Suprapubic skin (tissue), 4 donors: Measurements from ENCODE around the gene TEAD4. TPM values are rescaled to one million over a fixed set of nuclear protein-coding genes. Genes with fewer than 3 reads are reported as not detected.

Source experiments
- DNase-seq, 2 donors: peaks; one replicate each; pipeline ENCODE4 v3.0.0-alpha.2; 2019; ENCODE audit warnings: low spot score in 2 of 2
- H3K27ac ChIP-seq: fragments of 200-600 bp; sonication (generic); one replicate; pipeline ENCODE4 v1.5.1; 2019
- H3K27me3 ChIP-seq: fragments of 200-600 bp; sonication (generic); one replicate; pipeline ENCODE4 v1.5.1; 2019
- H3K36me3 ChIP-seq: fragments of 200-600 bp; sonication (generic); one replicate; pipeline ENCODE4 v1.5.1; 2019
- H3K4me1 ChIP-seq: fragments of 200-600 bp; sonication (generic); one replicate; pipeline ENCODE4 v1.5.1; 2019
- H3K4me3 ChIP-seq: fragments of 200-600 bp; sonication (generic); one replicate; pipeline ENCODE4 v1.5.1; 2019; ENCODE audit warnings: mild to moderate bottlenecking
- H3K9me3 ChIP-seq: fragments of 200-600 bp; sonication (generic); one replicate; pipeline ENCODE4 v1.5.1; 2019
- EP300 ChIP-seq: sonication (generic); formaldehyde crosslinking; IDR thresholded peaks from one replicate; pipeline ENCODE4 v1.6.1; 2017; ENCODE audit warnings: antibody characterized with exemption
- POLR2A ChIP-seq, 2 donors: fragments of 450-650 bp; IDR thresholded peaks; one replicate each; pipeline ENCODE4 v1.6.1; 2017; ENCODE audit warnings: antibody characterized with exemption in 2 of 2, mild to moderate bottlenecking in 2 of 2, moderate library complexity in 2 of 2
- POLR2AphosphoS5 ChIP-seq, 3 donors: sonication (generic); formaldehyde crosslinking; IDR thresholded peaks; one replicate each; pipeline ENCODE4 v1.6.1; 2017; ENCODE audit warnings: antibody characterized with exemption in 3 of 3
- WGBS: methylation state at CpG from one replicate; pipeline ENCODE4 v1.1.5; 2018; 5-methylcytosine and 5-hydroxymethylcytosine counted together
- total RNA-seq, 4 donors: library from RNA; depleted of rRNA; stranded (reverse); fragments of >200 nt; gene quantifications; one replicate each; pipeline ENCODE4 v1.1.0, GENCODE V29; 2016
- TF ChIP-seq, protein P1 (sequence below), 2 donors: fragments of 200-600 bp in 1 of 2; fragments of 450-650 bp in 1 of 2; sonication (generic) in 1 of 2; IDR thresholded peaks; one replicate each; pipeline ENCODE4 v1.5.1; 2016 to 2019; ENCODE audit warnings: antibody characterized with exemption in 2 of 2, mild to moderate bottlenecking in 1 of 2, moderate library complexity in 1 of 2

TEAD4 gene
- total RNA-seq, 4 donors from 2014 or later, result 13.0 to 28.4 (median 17.2) TPM

DNA sequence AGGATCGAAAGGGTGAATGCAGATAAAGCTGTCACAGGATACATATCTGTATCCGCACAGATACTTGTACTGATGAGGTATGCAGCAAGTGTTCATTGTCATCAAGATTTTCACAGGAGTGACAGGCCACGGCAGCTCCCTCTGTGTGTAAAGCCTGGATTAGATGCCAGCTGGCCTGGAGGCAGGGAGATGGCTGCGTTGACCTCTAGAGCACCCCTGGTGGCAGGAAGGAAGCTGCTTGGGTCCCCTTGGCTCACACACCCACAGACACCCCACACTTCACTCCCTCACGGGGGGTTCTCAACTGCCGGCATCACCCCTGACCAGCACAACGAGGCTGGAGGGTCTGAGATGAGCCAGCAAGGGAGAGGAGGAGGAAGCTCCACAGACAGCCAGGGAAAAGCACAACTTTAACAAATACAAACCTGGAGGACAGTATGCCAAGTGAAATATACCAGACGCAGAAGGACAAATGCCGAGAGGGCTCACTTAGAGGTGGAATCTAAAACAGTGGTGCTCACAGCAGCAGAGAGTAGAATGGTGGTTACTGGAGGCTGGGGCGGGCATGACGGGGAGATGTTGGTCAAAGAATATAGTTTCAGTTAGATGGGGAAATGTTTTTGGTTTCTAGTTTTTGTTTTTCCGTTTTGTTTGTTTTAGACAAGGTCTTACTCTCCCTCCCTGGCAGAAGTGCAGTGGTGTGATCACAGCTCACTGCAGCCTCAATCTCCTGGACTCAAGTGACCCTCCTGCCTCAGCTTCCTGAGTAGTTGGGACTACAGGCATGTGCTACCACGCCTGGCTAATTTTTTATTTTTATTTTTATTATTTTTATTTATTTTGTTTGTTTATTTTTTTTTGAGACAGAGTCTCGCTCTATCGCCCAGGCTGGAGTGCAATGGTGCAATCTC is 45.7 kb downstream of the TEAD4 start:
- Histone ChIP-seq H3K36me3 (no peaks in the 10 kb centered on the region), H3K27ac (no peak overlapping the region), H3K27me3 (no peaks in the 10 kb centered on the region), H3K4me3 (no peak overlapping the region), H3K9me3 (no peaks in the 10 kb centered on the region), H3K4me1 (no peaks in the 10 kb centered on the region)
- 69% methylated on average over 15 of the region's 15 CpGs for WGBS
- DNase-seq, result no peak
- TF ChIP-seq POLR2A (IDR thresholded peaks at IDR 0.05) (no peak), EP300 (no peak), POLR2AphosphoS5 (IDR thresholded peaks at IDR 0.05) (no peak)
- TF ChIP-seq, protein P1, sequence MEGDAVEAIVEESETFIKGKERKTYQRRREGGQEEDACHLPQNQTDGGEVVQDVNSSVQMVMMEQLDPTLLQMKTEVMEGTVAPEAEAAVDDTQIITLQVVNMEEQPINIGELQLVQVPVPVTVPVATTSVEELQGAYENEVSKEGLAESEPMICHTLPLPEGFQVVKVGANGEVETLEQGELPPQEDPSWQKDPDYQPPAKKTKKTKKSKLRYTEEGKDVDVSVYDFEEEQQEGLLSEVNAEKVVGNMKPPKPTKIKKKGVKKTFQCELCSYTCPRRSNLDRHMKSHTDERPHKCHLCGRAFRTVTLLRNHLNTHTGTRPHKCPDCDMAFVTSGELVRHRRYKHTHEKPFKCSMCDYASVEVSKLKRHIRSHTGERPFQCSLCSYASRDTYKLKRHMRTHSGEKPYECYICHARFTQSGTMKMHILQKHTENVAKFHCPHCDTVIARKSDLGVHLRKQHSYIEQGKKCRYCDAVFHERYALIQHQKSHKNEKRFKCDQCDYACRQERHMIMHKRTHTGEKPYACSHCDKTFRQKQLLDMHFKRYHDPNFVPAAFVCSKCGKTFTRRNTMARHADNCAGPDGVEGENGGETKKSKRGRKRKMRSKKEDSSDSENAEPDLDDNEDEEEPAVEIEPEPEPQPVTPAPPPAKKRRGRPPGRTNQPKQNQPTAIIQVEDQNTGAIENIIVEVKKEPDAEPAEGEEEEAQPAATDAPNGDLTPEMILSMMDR (IDR thresholded peaks at IDR 0.05), result no peak

DNA sequence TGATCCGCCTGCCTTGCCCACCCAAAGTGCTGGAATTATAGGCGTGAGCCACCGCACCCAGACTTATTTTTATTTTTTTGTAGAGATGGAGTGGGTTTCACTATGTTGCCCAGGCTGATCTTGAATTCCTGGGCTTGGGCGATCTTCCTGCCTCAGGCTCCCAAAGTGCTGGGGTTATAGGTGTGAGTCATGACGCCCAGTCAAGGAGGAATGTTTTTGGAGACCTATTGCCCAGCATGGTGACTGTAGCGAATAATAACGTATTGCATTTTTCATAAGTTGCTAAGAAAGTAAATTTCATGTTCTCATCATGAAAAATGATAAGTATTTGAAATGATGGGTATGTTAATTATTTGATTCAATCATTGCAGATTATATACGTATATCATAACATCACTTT is 46.5 kb downstream of the TEAD4 start:
- DNase-seq, result no peak
- no peak overlapping the region for H3K27ac ChIP-seq
- WGBS, result 93% methylated on average over 8 of the region's 8 CpGs
- H3K36me3 ChIP-seq, result no peaks in the 10 kb centered on the region
- TF ChIP-seq, protein P1 (IDR thresholded peaks at IDR 0.05), result no peak
- TF ChIP-seq POLR2AphosphoS5 (IDR thresholded peaks at IDR 0.05), result no peak
- TF ChIP-seq POLR2A (IDR thresholded peaks at IDR 0.05), result no peak
- TF ChIP-seq EP300, result no peak
- H3K9me3 ChIP-seq, result no peaks in the 10 kb centered on the region
- no peak overlapping the region for H3K4me3 ChIP-seq
- H3K27me3 ChIP-seq, result no peaks in the 10 kb centered on the region
- no peaks in the 10 kb centered on the region for H3K4me1 ChIP-seq

DNA sequence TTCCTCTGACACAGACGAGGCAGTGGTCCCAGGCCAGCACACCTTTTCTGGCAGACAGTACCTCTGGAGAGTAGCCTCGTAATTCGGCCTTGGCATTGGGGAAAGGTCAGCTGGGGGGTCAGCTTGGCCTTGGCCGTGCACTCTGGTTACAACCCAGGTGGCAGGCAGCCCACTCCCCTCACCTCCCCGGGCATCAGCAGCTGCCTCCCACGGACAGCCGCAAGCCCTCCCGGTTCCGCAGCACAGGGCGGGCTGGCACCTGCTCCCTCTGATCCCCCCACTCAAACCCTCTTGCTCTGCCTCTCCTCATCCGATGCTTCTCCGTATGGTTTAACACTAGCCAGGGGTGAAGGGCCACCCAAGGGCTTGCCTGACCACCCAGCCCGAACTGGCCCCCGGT is 50.6 kb downstream of the TEAD4 start:
- no peaks in the 10 kb centered on the region for H3K27me3 ChIP-seq
- no peak for DNase-seq
- TF ChIP-seq, protein P1 (IDR thresholded peaks at IDR 0.05), result no peak
- TF ChIP-seq POLR2A (IDR thresholded peaks at IDR 0.05), result no peak
- no peak for TF ChIP-seq POLR2AphosphoS5 (IDR thresholded peaks at IDR 0.05)
- no peak for TF ChIP-seq EP300
- WGBS, result 88% methylated on average over 13 of the region's 14 CpGs
- no peak overlapping the region for H3K4me3 ChIP-seq
- H3K36me3 ChIP-seq, result no peaks in the 10 kb centered on the region
- no peaks in the 10 kb centered on the region for H3K9me3 ChIP-seq
- H3K27ac ChIP-seq, result no peak overlapping the region
- no peaks in the 10 kb centered on the region for H3K4me1 ChIP-seq

DNA sequence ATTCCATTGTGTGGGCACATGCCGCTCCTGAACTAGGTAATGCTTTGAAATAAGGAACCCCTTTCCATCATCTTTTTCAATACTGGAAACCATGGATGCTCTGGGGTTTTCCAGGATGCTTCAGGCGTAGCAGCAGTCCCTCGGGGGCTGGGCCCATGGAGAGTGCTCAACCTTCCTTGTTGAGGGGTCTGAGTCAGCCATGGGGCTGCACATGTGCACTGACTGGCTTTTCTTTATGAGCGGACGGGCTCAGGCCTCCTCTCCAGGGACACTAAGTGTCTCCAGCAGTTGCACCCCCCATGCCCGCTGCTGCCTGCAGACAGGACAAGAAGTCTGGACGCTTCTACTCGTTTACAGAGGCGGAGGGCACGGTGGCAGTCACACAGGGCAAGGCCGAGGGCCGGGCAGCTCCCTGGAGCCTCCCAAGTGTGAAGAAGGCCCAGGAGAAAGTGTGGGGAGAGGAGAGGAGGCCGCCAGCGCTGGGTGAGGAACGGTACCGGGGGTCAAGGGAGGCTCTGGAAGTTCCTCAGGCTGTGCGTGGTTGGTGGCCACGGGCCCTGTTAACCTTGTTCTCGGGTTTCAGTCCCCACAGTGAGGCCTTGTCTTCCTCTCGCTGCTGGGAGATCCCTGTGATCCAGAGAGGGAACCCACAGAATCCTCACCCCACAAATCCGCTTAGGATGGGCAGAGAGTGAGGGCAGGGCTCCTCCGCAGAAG is 51.2 kb downstream of the TEAD4 start:
- Histone ChIP-seq H3K4me3 (no peak overlapping the region), H3K27me3 (no peaks in the 10 kb centered on the region), H3K36me3 (no peaks in the 10 kb centered on the region), H3K4me1 (no peaks in the 10 kb centered on the region), H3K27ac (no peak overlapping the region), H3K9me3 (no peaks in the 10 kb centered on the region)
- TF ChIP-seq, protein P1 (IDR thresholded peaks at IDR 0.05), result no peak
- TF ChIP-seq POLR2A (IDR thresholded peaks at IDR 0.05) (no peak), POLR2AphosphoS5 (IDR thresholded peaks at IDR 0.05) (no peak), EP300 (no peak)
- DNase-seq, result no peak
- 88% methylated on average over 17 of the region's 22 CpGs for WGBS

DNA sequence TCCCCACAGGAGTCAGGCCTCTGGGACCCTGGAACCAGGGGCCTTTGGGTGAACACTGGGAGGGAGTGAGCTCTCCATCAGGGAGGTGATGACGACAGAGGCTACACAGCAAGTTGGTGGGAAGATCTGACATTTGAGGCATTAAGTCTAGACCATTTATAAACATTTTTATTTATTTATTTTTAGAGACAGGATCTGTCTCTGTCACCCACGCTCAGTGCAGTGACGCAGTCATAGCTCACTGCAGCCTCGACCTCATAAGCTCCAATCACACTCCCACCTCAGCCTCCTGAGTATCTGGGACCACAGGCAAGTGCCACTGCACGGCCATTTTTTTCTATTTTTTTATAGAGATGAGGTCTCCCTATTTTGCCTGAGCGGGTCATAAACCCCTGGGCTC is 53.6 kb downstream of the TEAD4 start:
- no peaks in the 10 kb centered on the region for H3K4me1 ChIP-seq
- TF ChIP-seq POLR2AphosphoS5 (IDR thresholded peaks at IDR 0.05) (no peak), POLR2A (IDR thresholded peaks at IDR 0.05) (no peak), EP300 (no peak)
- TF ChIP-seq, protein P1 (IDR thresholded peaks at IDR 0.05), result no peak
- no peaks in the 10 kb centered on the region for H3K9me3 ChIP-seq
- H3K27me3 ChIP-seq, result no peaks in the 10 kb centered on the region
- DNase-seq, result no peak
- H3K4me3 ChIP-seq, result no peak overlapping the region
- H3K27ac ChIP-seq, result no peak overlapping the region
- no peaks in the 10 kb centered on the region for H3K36me3 ChIP-seq
- WGBS, result 94% methylated on average over 6 of the region's 6 CpGs
